SKM-1 treated with dmso at 0.1 percent for 144 hours (cell line): ENCODE results near the gene SCN1A.
"Not testable (repeated sequence)": the region's sequence is repeated elsewhere in the genome, so short reads cannot be mapped to it uniquely, and the experiment has no call there.

Experiments
- DNase-seq: peaks from one replicate; lab custom pipeline; 2025; ENCODE audit not compliant: unreplicated experiment; lab: John Stamatoyannopoulos, UW

SCN1A gene

GRCh38 chr2:165989851-165990250 is 138.0 kb downstream of the SCN1A start:
- DNase-seq: no peak

- DNase-seq: no peak
Observed at GRCh38 chr2:165985120-165985519, 142.7 kb downstream of the SCN1A start.

GRCh38 chr2:165972161-165972560 is 155.7 kb downstream of the SCN1A start:
- DNase-seq: not testable (repeated sequence)

- DNase-seq: no peak
Observed at GRCh38 chr2:165970663-165971062, 157.2 kb downstream of the SCN1A start.

GRCh38 chr2:165969227-165969626 is 158.6 kb downstream of the SCN1A start:
- DNase-seq: no peak

GRCh38 chr2:165967746-165968145 is 160.1 kb downstream of the SCN1A start:
- DNase-seq: no peak

- no peak for DNase-seq
Observed at GRCh38 chr2:165961818-165962217, 166.0 kb downstream of the SCN1A start.

GRCh38 chr2:165959371-165959770 is 168.4 kb downstream of the SCN1A start:
- DNase-seq: no peak

- DNase-seq: no peak
Observed at GRCh38 chr2:165958313-165958960, 169.4 kb downstream of the SCN1A start.

GRCh38 chr2:165957030-165957675 is 170.7 kb downstream of the SCN1A start:
- DNase-seq: no peak

GRCh38 chr2:165953655-165954606 is 173.9 kb downstream of the SCN1A start, which contains the start of gene TTC21B:
TTC21B (minus strand) TSS chr2:165953776; CDS start chr2:165953705, 71 bp downstream.
- DNase-seq: peak; percentile 85

- no peak for DNase-seq
Observed at GRCh38 chr2:165953306-165953654, 174.5 kb downstream of the SCN1A start.

- DNase-seq: no peak
Observed at GRCh38 chr2:165952741-165953211, 175.0 kb downstream of the SCN1A start.

- DNase-seq: no peak
Observed at GRCh38 chr2:165952085-165952484, 175.7 kb downstream of the SCN1A start.

- DNase-seq: no peak
Observed at GRCh38 chr2:165950438-165950837, 177.4 kb downstream of the SCN1A start.

- no peak for DNase-seq
Observed at GRCh38 chr2:165941827-165942226, 186.0 kb downstream of the SCN1A start.

- no peak for DNase-seq
Observed at GRCh38 chr2:165938237-165938636, 189.6 kb downstream of the SCN1A start.
